Sigmoid colon (tissue), 3 donors: ENCODE data around the gene EDN3.

Experiments used
- POLR2A ChIP-seq, 2 donors: fragments of 450-650 bp; IDR thresholded peaks; one replicate each; pipeline ENCODE4 v1.6.1; 2016; ENCODE audit warnings: antibody characterized with exemption in 2 of 2, mild to moderate bottlenecking in 2 of 2, moderate library complexity in 2 of 2
- TF ChIP-seq, protein P1 (sequence below), 4 experiments: fragments of 450-650 bp in 3 of 4; fragments of 200-600 bp in 1 of 4; IDR thresholded peaks; one replicate each; pipeline ENCODE4 v1.5.1; 2016 to 2019; ENCODE audit warnings: antibody characterized with exemption in 4 of 4, mild to moderate bottlenecking in 3 of 4, moderate library complexity in 2 of 4

- no peak for TF ChIP-seq POLR2A (IDR thresholded peaks at IDR 0.05)
- TF ChIP-seq, protein P1, sequence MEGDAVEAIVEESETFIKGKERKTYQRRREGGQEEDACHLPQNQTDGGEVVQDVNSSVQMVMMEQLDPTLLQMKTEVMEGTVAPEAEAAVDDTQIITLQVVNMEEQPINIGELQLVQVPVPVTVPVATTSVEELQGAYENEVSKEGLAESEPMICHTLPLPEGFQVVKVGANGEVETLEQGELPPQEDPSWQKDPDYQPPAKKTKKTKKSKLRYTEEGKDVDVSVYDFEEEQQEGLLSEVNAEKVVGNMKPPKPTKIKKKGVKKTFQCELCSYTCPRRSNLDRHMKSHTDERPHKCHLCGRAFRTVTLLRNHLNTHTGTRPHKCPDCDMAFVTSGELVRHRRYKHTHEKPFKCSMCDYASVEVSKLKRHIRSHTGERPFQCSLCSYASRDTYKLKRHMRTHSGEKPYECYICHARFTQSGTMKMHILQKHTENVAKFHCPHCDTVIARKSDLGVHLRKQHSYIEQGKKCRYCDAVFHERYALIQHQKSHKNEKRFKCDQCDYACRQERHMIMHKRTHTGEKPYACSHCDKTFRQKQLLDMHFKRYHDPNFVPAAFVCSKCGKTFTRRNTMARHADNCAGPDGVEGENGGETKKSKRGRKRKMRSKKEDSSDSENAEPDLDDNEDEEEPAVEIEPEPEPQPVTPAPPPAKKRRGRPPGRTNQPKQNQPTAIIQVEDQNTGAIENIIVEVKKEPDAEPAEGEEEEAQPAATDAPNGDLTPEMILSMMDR (IDR thresholded peaks at IDR 0.05), result no peak
These were observed 35.0 kb downstream of the EDN3 start for GRCh38 chr20:59335377-59335776.
